B cell (primary cell): ENCODE data around the gene HLA-B. TPM values are rescaled to one million over a fixed set of nuclear protein-coding genes. Genes with fewer than 3 reads are reported as not detected.

Source experiments
- ATAC-seq: fragments of 200-7000 bp; cut with Tn5 transposase; one replicate; pipeline ENCODE4 v1.10.0; 2021; ENCODE audit warnings: low read depth, mild to moderate bottlenecking, moderate number of reproducible peaks, moderate library complexity
- CTCF ChIA-PET: fragments of 350-600 bp; sonication (Branson Sonifier 250); formaldehyde crosslinking; loops from one replicate; lab custom pipeline; 2021; ENCODE audit warnings: antibody characterized with exemption, inconsistent platforms; lab: Charles Lee
- POLR2A ChIA-PET: fragments of 350-600 bp; sonication (Branson Sonifier 250); formaldehyde crosslinking; loops from one replicate; lab custom pipeline; 2021; ENCODE audit warnings: antibody characterized with exemption; lab: Charles Lee
- DNase-seq: peaks from one replicate; pipeline ENCODE4 v3.0.0; 2013
- H2AFZ ChIP-seq: 2 replicates; pipeline ENCODE4 v1.6.1; 2012; ENCODE audit warnings: mild to moderate bottlenecking, low read depth, low read length; ENCODE audit not compliant: insufficient read depth, poor library complexity, severe bottlenecking
- H3K27ac ChIP-seq, 2 donors: 1 replicate in 1 of 2; 2 replicates in 1 of 2; pipeline ENCODE4 v1.5.1; 2012 to 2013; ENCODE audit warnings: low read length in 2 of 2, mild to moderate bottlenecking in 2 of 2, moderate library complexity in 1 of 2
- H3K27me3 ChIP-seq, 4 experiments: fragments of 200-600 bp in 1 of 4; sonication (generic) in 1 of 4; replicated peaks in 1 of 4; 1 replicate in 2 of 4; 2 replicates in 2 of 4; pipeline versions ENCODE4 v1.6.1 to v1.7.0; 2013 to 2016; ENCODE audit warnings: low read length in 3 of 4, mild to moderate bottlenecking in 2 of 4, mixed read lengths in 1 of 4, moderate library complexity in 1 of 4; ENCODE audit not compliant: insufficient read depth in 4 of 4, control insufficient read depth in 3 of 4; ENCODE audit errors: control extremely low read depth in 1 of 4
- H3K36me3 ChIP-seq, 2 experiments: replicated peaks in 1 of 2; 1 replicate in 1 of 2; 2 replicates in 1 of 2; pipeline versions ENCODE4 v1.6.1 to v1.7.1; 2013; ENCODE audit warnings: low read length in 1 of 2; ENCODE audit not compliant: insufficient read depth in 2 of 2, control insufficient read depth in 1 of 2; ENCODE audit errors: control extremely low read depth in 1 of 2, extremely low read depth in 1 of 2
- H3K4me1 ChIP-seq, 2 donors: fragments of 200-600 bp in 1 of 2; sonication (generic) in 1 of 2; 1 replicate in 1 of 2; 2 replicates in 1 of 2; pipeline versions ENCODE4 v1.5.1 to v1.6.1; 2013 to 2017; ENCODE audit warnings: low read length in 2 of 2; ENCODE audit not compliant: control insufficient read depth in 2 of 2, insufficient read depth in 2 of 2
- H3K4me2 ChIP-seq: replicated peaks from 2 replicates; pipeline ENCODE3; 2012; ENCODE audit warnings: mild to moderate bottlenecking, low read depth, low read length; ENCODE audit not compliant: poor library complexity, severe bottlenecking
- H3K4me3 ChIP-seq, 5 experiments: fragments of 200-600 bp in 1 of 5; sonication (generic) in 1 of 5; 1 replicate in 3 of 5; 2 replicates in 2 of 5; pipeline versions ENCODE4 v1.5.1 to v1.7.0; 2011 to 2016; ENCODE audit warnings: low read length in 4 of 5, mild to moderate bottlenecking in 4 of 5, low read depth in 2 of 5, control low read depth in 1 of 5, moderate library complexity in 1 of 5; ENCODE audit not compliant: insufficient read depth in 1 of 5; ENCODE audit errors: control extremely low read depth in 1 of 5, extremely low read depth in 1 of 5
- H3K79me2 ChIP-seq: fragments of 200-600 bp; sonication (generic); one replicate; pipeline ENCODE4 v1.6.0; 2016; ENCODE audit warnings: low read length; ENCODE audit not compliant: control insufficient read depth, insufficient read depth
- H3K9ac ChIP-seq: fragments of 200-600 bp; sonication (generic); 2 replicates; pipeline ENCODE4 v1.6.1; 2017; ENCODE audit warnings: mild to moderate bottlenecking, low read length, moderate library complexity
- H3K9me3 ChIP-seq, 3 donors: one replicate each; pipeline versions ENCODE4 v1.6.1 to v1.7.1; 2013; ENCODE audit warnings: low read length in 2 of 3; ENCODE audit not compliant: control insufficient read depth in 2 of 3, insufficient read depth in 1 of 3; ENCODE audit errors: control extremely low read depth in 1 of 3
- H4K20me1 ChIP-seq: 2 replicates; pipeline ENCODE4 v1.6.0; 2012; ENCODE audit warnings: mild to moderate bottlenecking, low read length; ENCODE audit not compliant: insufficient read depth, control insufficient read depth, poor library complexity, severe bottlenecking
- H3K27ac Mint-ChIP-seq: one replicate; pipeline ENCODE4 v1.8.0; 2021; ENCODE audit warnings: mixed read lengths
- H3K27me3 Mint-ChIP-seq: one replicate; pipeline ENCODE4 v1.8.0; 2021; ENCODE audit warnings: mixed read lengths
- H3K4me1 Mint-ChIP-seq: one replicate; pipeline ENCODE4 v1.8.0; 2021; ENCODE audit warnings: mixed read lengths
- H3K4me3 Mint-ChIP-seq: one replicate; pipeline ENCODE4 v1.8.0; 2021; ENCODE audit warnings: mixed read lengths
- H3K9me3 Mint-ChIP-seq: one replicate; pipeline ENCODE4 v1.8.0; 2022; ENCODE audit warnings: mixed read lengths; ENCODE audit not compliant: insufficient read depth
- CTCF ChIP-seq: fragments of 200-600 bp; IDR thresholded peaks from one replicate; pipeline ENCODE4 v1.8.0; 2022; ENCODE audit warnings: antibody characterized with exemption, mild to moderate bottlenecking
- EZH2 ChIP-seq: IDR thresholded peaks from 2 replicates; pipeline ENCODE4 v1.6.1; 2012; ENCODE audit warnings: borderline replicate concordance, low read depth, mild to moderate bottlenecking, moderate library complexity, low read length; ENCODE audit not compliant: insufficient read depth, poor library complexity, severe bottlenecking
- WGBS: methylation state at CpG from one replicate; pipeline ENCODE4 v1.1.5; 2013; ENCODE audit warnings: missing lambda C conversion rate; ENCODE audit not compliant: insufficient coverage; 5-methylcytosine and 5-hydroxymethylcytosine counted together
- intact Hi-C: fragments of 100-400 bp; cut with micrococcal nuclease; formaldehyde crosslinking; loops from one replicate; pipeline ENCODE4 v1.10.0; 2022
- polyA plus RNA-seq: library from polyadenylated mRNA; depleted of rRNA; stranded (reverse); fragments of >200 nt; gene quantifications from 2 replicates; pipeline ENCODE4 v1.2.3, GENCODE V29; 2012
- total RNA-seq, 2 donors: library from RNA; stranded (reverse); fragments of 120-200 nt in 1 of 2; gene quantifications; 1 replicate in 1 of 2; 2 replicates in 1 of 2; pipeline versions ENCODE4 v1.2.3 to v1.2.4, GENCODE V29; 2013 to 2022

Gene HLA-B
- total and polyA plus RNA-seq, 2 donors (not counting 1 experiment from before 2014, with no cell fraction given) = 4,028 to 7,345 TPM

DNA sequence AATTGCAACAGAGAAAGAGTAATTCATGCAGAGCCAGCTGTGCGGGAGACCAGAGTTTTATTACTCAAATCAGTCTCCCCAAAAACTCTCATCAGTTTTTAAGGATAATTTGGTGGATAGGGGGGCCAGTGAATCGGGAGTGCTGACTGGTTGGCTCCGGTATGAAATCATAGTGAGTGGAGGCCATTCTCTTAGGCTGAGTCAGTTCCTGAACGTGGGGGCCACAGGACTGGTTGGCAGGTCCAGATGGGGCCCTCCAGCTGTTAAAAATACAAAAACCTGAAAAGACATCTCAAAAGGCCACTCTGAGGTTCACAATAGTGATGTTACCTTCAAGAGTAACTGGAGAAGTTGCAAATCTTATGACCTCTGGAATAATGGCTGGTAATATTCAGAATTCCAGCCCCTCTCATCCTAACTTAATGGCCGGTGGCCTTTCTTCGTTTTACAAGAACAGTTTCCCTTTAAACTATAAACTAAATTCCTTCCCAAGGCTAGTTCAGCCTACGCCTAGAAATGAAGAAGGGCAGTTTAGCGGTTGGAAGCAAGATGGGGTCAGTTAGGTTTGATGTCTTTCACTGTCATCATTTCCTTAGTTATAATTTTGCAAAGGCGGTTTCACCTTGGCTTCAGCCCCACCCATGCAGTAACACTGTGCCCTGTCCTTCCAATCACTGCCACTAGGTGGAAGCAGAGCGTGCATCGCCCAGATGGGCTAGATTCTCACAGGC is 39.6 kb upstream of the HLA-B start:
- Mint-ChIP-seq H3K4me3 (peak overlapping the region; percentile 66), H3K4me1 (peaks cover 26% of the 10 kb centered on the region), H3K9me3 (no peaks in the 10 kb centered on the region), H3K27ac (peak overlapping the region; percentile 48), H3K27me3 (no peaks in the 10 kb centered on the region)
- Histone ChIP-seq H2AFZ (no peak overlapping the region), H3K36me3 (peaks cover 0 to 15% of the 10 kb centered on the region in 2 experiments), H3K4me2 (no peak overlapping the region), H3K9me3 (no peaks in the 10 kb centered on the region), H4K20me1 (peaks cover 11% of the 10 kb centered on the region), H3K9ac (no peak overlapping the region), H3K4me3 (no peak overlapping the region), H3K4me1 (peaks cover 8 to 26% of the 10 kb centered on the region in 2 donors), H3K27ac (no peak overlapping the region), H3K79me2 (peaks cover 37% of the 10 kb centered on the region), H3K27me3 (no peaks in the 10 kb centered on the region)
- DNase-seq = peak; percentile 88
- intact Hi-C loops = loop anchor here (1.0 to 2.0 kb wide), 3 partner anchors 45 to 145 kb away; no protein-coding TSS in a partner anchor
- ChIA-PET CTCF (interaction anchor here (0.7 to 5.7 kb wide), 8 partner anchors 30 to 203 kb away, joined by 3 to 78 read pairs (median 4); no protein-coding TSS in a partner anchor), POLR2A (interaction anchor here (0.6 kb wide), 1 partner anchor 1414 kb away, joined by 4 read pairs; no protein-coding TSS in a partner anchor)
- peak; percentile 63 for ATAC-seq
- TF ChIP-seq CTCF (peak; percentile 85), EZH2 (no peak)
- WGBS = 29% methylated on average over 4 of the region's 11 CpGs

GRCh38 chr6:31395832-31396231 is 38.9 kb upstream of the HLA-B start:
- Mint-ChIP-seq H3K4me3 (no peak overlapping the region), H3K9me3 (no peaks in the 10 kb centered on the region), H3K27me3 (no peaks in the 10 kb centered on the region), H3K27ac (no peak overlapping the region), H3K4me1 (peaks cover 18% of the 10 kb centered on the region)
- ATAC-seq = no peak
- Histone ChIP-seq H4K20me1 (peaks cover 10% of the 10 kb centered on the region), H3K9ac (no peak overlapping the region), H2AFZ (no peak overlapping the region), H3K4me1 (peaks cover under 1 to 18% of the 10 kb centered on the region in 2 donors), H3K4me3 (no peak overlapping the region), H3K36me3 (peaks cover 0 to 15% of the 10 kb centered on the region in 2 experiments), H3K27ac (no peak overlapping the region), H3K4me2 (no peak overlapping the region), H3K27me3 (no peaks in the 10 kb centered on the region), H3K9me3 (no peaks in the 10 kb centered on the region), H3K79me2 (peaks cover 32% of the 10 kb centered on the region)
- 87% methylated on average over 6 of the region's 7 CpGs for WGBS
- TF ChIP-seq EZH2 (no peak), CTCF (no peak)
- POLR2A ChIA-PET = interaction anchor here (0.7 kb wide), 1 partner anchor 257 kb away, joined by 12 read pairs; the partner anchor contains the start of gene PSORS1C2
- DNase-seq = no peak
- intact Hi-C loops = loop anchor here (2.0 kb wide), 1 partner anchor 95 kb away; no protein-coding TSS in a partner anchor
- CTCF ChIA-PET = interaction anchor here (1.5 to 5.7 kb wide), 2 partner anchors 46 kb away, joined by 7 to 78 read pairs; no protein-coding TSS in a partner anchor
